Glutamatergic neuron (in vitro differentiated cells): ENCODE measurements around the gene SGF29. TPM values are rescaled to one million over a fixed set of nuclear protein-coding genes. Genes with fewer than 3 reads are reported as not detected.
"Not testable (repeated sequence)": the region's sequence is repeated elsewhere in the genome, so short reads cannot be mapped to it uniquely, and the experiment has no call there.

ENCODE experiments used
- DNase-seq: peaks from one replicate; pipeline ENCODE4 v3.0.0; 2022
- H3K27ac Mint-ChIP-seq: one replicate; pipeline ENCODE4 v1.8.0; 2020; ENCODE audit warnings: mild to moderate bottlenecking, mixed read lengths, inconsistent platforms; ENCODE audit not compliant: unreplicated experiment
- H3K27me3 Mint-ChIP-seq: one replicate; pipeline ENCODE4 v1.8.0; 2020; ENCODE audit warnings: mild to moderate bottlenecking, moderate library complexity, mixed read lengths, inconsistent platforms; ENCODE audit not compliant: unreplicated experiment
- H3K36me3 Mint-ChIP-seq: one replicate; pipeline ENCODE4 v1.8.0; 2020; ENCODE audit warnings: mild to moderate bottlenecking, mixed read lengths, inconsistent platforms; ENCODE audit not compliant: unreplicated experiment
- H3K4me1 Mint-ChIP-seq: one replicate; pipeline ENCODE4 v1.8.0; 2020; ENCODE audit warnings: mild to moderate bottlenecking, low read depth, mixed read lengths, inconsistent platforms; ENCODE audit not compliant: unreplicated experiment
- H3K4me3 Mint-ChIP-seq: one replicate; pipeline ENCODE4 v1.8.0; 2020; ENCODE audit warnings: mild to moderate bottlenecking, mixed read lengths, inconsistent platforms; ENCODE audit not compliant: unreplicated experiment
- H3K9me3 Mint-ChIP-seq: one replicate; pipeline ENCODE4 v1.8.0; 2020; ENCODE audit warnings: mild to moderate bottlenecking, moderate library complexity, mixed read lengths, inconsistent platforms; ENCODE audit not compliant: unreplicated experiment
- total RNA-seq: library from RNA; stranded (reverse); fragmentation: NEBNext Ultra II Directional; extraction: Animal tissue kit (Norgen Biotek cat#: 25700); gene quantifications from one replicate; pipeline ENCODE4 v1.2.1, GENCODE V29; 2021; ENCODE audit not compliant: unreplicated experiment
- TF ChIP-seq, protein P1 (sequence below): fragments of 200-600 bp; sonication (generic); IDR thresholded peaks from one replicate; pipeline ENCODE4 v1.5.0; 2021; ENCODE audit not compliant: partially characterized antibody, unreplicated experiment

The SGF29 gene
- total RNA-seq, 1 donor from 2014 or later = 29.2 TPM

DNA sequence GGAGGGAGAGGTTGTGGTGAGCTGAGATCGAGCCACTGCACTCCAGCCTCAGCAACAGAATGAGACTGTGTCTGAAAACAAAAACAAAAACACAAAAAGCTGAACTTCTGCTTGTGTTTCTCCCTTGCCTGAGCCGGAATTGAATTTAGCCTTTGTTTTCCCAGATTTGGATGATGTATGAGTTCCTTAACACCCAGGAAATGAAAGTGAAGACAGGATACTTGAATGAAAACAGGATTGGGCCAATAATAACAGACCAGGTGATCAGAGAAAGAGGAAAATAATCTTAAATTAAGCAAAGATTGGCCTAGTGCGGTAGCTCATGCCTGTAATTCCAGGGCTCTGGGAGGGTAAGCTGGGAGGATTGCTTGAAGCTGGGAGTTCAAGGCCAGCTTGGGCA lies 13.4 kb upstream of the SGF29 start:
- Mint-ChIP-seq H3K36me3 (no peaks in the 10 kb centered on the region), H3K27ac (no peak overlapping the region)

DNA sequence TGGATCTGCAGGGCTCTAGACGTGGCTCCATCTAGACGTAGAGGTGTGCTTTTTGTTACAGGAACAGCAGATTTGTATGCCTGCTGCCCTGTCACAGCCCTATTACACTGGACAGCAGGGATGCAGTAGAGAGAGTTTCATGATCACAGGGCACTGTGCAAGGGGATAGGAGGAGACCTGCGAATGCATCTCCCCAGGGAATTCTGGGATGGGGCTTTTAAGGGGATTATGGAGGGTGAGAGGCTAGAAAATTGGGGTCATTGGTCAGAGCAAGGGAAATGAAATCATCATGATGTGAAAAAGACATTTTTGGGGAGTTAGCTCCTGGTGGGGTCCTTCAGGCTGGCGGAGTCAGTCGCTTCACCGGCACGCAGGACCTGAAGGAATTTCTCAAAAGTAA lies 11.1 kb upstream of the SGF29 start:
- Mint-ChIP-seq H3K36me3 (no peaks in the 10 kb centered on the region), H3K27ac (no peak overlapping the region), H3K27me3 (peaks cover 9% of the 10 kb centered on the region), H3K9me3 (peaks cover 2% of the 10 kb centered on the region), H3K4me1 (peaks cover 4% of the 10 kb centered on the region), H3K4me3 (no peak overlapping the region)
- no peak for DNase-seq
- TF ChIP-seq, protein P1, sequence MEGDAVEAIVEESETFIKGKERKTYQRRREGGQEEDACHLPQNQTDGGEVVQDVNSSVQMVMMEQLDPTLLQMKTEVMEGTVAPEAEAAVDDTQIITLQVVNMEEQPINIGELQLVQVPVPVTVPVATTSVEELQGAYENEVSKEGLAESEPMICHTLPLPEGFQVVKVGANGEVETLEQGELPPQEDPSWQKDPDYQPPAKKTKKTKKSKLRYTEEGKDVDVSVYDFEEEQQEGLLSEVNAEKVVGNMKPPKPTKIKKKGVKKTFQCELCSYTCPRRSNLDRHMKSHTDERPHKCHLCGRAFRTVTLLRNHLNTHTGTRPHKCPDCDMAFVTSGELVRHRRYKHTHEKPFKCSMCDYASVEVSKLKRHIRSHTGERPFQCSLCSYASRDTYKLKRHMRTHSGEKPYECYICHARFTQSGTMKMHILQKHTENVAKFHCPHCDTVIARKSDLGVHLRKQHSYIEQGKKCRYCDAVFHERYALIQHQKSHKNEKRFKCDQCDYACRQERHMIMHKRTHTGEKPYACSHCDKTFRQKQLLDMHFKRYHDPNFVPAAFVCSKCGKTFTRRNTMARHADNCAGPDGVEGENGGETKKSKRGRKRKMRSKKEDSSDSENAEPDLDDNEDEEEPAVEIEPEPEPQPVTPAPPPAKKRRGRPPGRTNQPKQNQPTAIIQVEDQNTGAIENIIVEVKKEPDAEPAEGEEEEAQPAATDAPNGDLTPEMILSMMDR = no peak

More for the DNA sequence above, 13.4 kb upstream of the SGF29 start:
- peaks cover 4% of the 10 kb centered on the region for H3K4me1 Mint-ChIP-seq
- TF ChIP-seq, protein P1 = no peak
- peaks cover 12% of the 10 kb centered on the region for H3K27me3 Mint-ChIP-seq
- DNase-seq = no peak
- no peak overlapping the region for H3K4me3 Mint-ChIP-seq
- H3K9me3 Mint-ChIP-seq = peaks cover 4% of the 10 kb centered on the region

DNA sequence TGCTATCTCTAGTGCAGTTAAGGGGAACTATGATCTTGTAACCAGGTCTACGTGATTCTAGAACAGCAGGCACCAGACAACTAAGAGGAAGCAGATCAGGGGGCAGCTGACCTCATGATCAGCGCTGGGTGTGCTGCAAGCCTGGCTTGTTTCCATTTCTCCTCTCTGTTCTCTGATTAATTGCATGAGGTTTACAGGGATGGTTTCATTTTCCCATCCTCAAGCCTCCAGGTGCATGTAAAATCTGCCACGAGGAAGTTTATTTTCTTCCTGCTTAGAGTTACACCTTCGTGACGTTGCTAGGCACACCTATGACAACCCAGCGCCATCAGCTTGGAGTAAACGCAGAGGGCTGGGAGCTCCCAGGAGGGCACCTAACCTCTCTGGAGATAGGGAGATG lies 10.6 kb upstream of the SGF29 start:
- DNase-seq = no peak
- H3K4me1 Mint-ChIP-seq = peaks cover 4% of the 10 kb centered on the region
- no peaks in the 10 kb centered on the region for H3K36me3 Mint-ChIP-seq
- H3K27me3 Mint-ChIP-seq = peaks cover 5% of the 10 kb centered on the region
- no peak overlapping the region for H3K4me3 Mint-ChIP-seq
- no peaks in the 10 kb centered on the region for H3K9me3 Mint-ChIP-seq
- H3K27ac Mint-ChIP-seq = no peak overlapping the region
- TF ChIP-seq, protein P1 = no peak

DNA sequence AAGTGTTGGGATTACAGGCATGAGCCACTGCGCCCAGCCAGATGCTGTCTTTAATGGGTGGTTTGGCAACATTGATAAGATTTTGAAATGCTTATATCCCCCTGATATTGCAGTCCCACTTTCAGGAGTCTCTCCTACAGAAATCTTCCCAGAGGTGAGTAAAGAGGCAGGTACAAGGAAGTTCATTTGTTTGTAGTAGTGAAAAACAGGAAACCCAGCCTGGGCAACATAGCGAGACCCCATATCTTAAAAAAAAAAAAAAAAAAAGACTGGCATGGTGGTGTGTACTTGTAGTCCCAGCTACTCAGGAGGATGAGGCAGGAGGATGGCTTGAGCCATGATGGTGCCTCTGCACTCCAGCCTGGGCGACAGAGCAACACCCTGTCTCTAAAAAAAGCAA lies 8.7 kb upstream of the SGF29 start:
- peaks cover 1% of the 10 kb centered on the region for H3K27me3 Mint-ChIP-seq
- no peak for DNase-seq
- H3K27ac Mint-ChIP-seq = no peak overlapping the region
- TF ChIP-seq, protein P1 = no peak
- peaks cover 4% of the 10 kb centered on the region for H3K4me1 Mint-ChIP-seq
- no peak overlapping the region for H3K4me3 Mint-ChIP-seq
- H3K9me3 Mint-ChIP-seq = no peaks in the 10 kb centered on the region
- no peaks in the 10 kb centered on the region for H3K36me3 Mint-ChIP-seq

DNA sequence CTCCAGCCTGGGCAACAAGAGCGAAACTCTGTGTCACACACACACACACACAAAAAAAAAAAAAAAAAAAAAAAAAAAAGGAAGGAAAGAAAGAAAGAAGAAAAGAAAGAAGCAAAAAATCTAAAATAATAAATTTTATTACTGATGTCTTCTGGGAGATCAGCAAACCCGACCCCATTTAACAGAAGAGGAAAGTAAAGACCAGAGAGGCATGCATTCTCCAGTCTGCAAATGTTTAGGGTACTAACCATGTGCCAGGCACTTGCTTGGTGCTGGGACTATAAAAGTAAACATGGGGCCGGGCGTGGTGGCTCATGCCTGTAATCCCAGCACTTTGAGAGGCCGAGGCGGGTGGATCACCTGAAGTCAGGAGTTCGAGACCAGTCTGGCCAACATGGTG lies 7.8 kb upstream of the SGF29 start:
- not testable (repeated sequence) for H3K4me1 Mint-ChIP-seq, H3K27me3 Mint-ChIP-seq, H3K4me3 Mint-ChIP-seq, H3K36me3 Mint-ChIP-seq, H3K27ac Mint-ChIP-seq, H3K9me3 Mint-ChIP-seq, DNase-seq

DNA sequence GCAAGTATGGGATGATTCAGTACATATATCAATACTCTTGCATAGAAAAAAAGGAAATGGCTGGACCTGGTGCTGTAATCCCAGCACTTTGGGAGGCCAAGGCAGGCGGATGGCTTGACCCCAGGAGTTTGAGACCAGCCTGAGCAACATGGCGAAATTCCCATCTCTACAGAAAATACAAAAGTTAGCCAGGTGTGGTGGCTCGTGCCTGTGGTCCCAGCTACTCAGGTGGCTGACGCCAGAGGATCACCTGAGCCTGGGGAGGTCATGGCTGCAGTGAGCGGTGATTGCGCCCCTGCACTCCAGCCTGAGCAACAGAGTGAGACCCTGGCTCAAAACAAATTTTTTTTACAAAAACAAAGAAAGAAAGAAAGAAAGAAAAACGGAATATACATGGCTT lies 7.1 kb upstream of the SGF29 start:
- no peak overlapping the region for H3K27ac Mint-ChIP-seq
- H3K27me3 Mint-ChIP-seq = peaks cover 2% of the 10 kb centered on the region
- peaks cover 4% of the 10 kb centered on the region for H3K4me1 Mint-ChIP-seq
- TF ChIP-seq, protein P1 = no peak
- no peaks in the 10 kb centered on the region for H3K36me3 Mint-ChIP-seq
- H3K4me3 Mint-ChIP-seq = no peak overlapping the region
- peaks cover 1% of the 10 kb centered on the region for H3K9me3 Mint-ChIP-seq
- DNase-seq = no peak
